ENCODE measurements around the gene LOXHD1.

- no peak for TF ChIP-seq CTCF (IDR thresholded peaks at IDR 0.05; ENCODE audit: low read depth, low read length)
- no peak for TF ChIP-seq MAX (IDR thresholded peaks at IDR 0.05; ENCODE audit: low read depth, low read length)
- TF ChIP-seq MYC (IDR thresholded peaks at IDR 0.05; ENCODE audit: low read depth, low read length): no peak
Measured at GRCh38 chr18:46646468-46646867, 10.6 kb downstream of the LOXHD1 start.
